C4-2B (cell line): Measurements from ENCODE around the gene PC.

ENCODE experiments used
- H3K27ac ChIP-seq: fragments of 450-650 bp; 2 replicates; pipeline ENCODE4 v1.5.1; 2017
- ZFX ChIP-seq: fragments of 450-650 bp; IDR thresholded peaks from 2 replicates; pipeline ENCODE4 v1.6.1; 2017
- TF ChIP-seq, protein P1 (sequence below): fragments of 450-650 bp; conservative IDR thresholded peaks from 2 replicates; pipeline ENCODE4 v1.5.1; 2017; ENCODE audit warnings: mild to moderate bottlenecking

Gene PC

GRCh38 chr11:66912911-66913310 is 45.3 kb downstream of the PC start:
- TF ChIP-seq, protein P1, sequence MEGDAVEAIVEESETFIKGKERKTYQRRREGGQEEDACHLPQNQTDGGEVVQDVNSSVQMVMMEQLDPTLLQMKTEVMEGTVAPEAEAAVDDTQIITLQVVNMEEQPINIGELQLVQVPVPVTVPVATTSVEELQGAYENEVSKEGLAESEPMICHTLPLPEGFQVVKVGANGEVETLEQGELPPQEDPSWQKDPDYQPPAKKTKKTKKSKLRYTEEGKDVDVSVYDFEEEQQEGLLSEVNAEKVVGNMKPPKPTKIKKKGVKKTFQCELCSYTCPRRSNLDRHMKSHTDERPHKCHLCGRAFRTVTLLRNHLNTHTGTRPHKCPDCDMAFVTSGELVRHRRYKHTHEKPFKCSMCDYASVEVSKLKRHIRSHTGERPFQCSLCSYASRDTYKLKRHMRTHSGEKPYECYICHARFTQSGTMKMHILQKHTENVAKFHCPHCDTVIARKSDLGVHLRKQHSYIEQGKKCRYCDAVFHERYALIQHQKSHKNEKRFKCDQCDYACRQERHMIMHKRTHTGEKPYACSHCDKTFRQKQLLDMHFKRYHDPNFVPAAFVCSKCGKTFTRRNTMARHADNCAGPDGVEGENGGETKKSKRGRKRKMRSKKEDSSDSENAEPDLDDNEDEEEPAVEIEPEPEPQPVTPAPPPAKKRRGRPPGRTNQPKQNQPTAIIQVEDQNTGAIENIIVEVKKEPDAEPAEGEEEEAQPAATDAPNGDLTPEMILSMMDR = no peak
- TF ChIP-seq ZFX = no peak
- H3K27ac ChIP-seq = no peak overlapping the region

DNA sequence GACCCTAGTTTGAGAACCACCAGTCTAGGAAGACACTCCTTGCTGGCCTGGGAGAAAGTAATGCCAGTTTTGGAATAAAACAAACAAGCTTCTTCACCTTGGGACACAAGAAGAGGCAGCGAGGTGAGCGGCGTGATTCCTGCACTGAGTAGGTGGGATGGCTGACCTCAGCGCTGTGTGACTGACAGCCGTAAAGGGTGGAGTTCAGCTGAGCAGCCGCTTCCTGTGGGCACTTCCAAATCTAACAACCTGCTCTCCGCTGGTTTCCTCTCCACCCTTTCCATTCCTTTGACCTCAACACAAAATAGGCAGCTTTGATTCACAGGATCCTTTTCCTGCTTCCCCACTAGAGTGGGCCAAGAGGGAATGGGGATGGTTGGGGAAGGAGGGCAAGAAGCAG is 45.8 kb downstream of the PC start:
- TF ChIP-seq, protein P1 = no peak
- no peak for TF ChIP-seq ZFX
- no peak overlapping the region for H3K27ac ChIP-seq

DNA sequence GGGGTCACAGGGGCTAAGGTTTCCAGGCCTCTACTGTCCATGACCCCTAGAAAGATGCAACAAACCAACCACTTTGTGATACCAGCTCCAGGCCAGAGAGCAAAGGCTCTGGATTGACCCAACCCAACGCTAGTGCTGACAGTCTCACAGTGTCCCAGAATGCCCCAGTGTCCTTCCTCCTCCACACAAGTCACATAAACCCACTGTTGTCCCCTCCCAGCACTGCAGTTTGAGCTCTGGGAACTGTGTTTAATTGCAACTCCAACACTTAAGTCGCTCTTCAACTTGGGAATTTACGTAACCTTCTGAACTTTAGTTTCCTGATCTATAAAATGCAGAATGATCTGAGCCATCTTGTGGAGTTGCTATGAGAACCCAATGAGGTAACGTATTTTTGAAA is 47.5 kb downstream of the PC start:
- H3K27ac ChIP-seq = no peak overlapping the region
- TF ChIP-seq ZFX = no peak
- TF ChIP-seq, protein P1 = no peak

DNA sequence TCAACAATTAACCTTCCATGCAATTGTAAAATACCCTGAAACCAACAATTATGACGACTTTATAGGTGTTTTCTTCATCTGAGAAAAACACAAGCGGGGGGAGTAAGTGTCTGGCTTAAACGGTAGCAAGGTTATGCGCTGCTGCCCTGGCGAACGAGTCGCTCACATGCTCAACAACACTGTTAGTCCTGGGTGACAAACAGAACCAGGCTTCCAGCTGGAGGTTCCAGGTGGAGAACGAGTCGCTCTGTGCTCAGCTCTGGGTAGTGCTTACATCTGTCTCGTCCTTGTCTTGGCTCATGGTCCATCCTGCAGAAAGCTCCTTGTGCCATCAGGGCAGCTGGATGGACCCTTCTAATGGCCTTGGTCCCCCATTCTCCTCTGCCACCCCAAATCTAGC is 48.2 kb downstream of the PC start:
- TF ChIP-seq ZFX = no peak
- TF ChIP-seq, protein P1 = no peak
- no peak overlapping the region for H3K27ac ChIP-seq

DNA sequence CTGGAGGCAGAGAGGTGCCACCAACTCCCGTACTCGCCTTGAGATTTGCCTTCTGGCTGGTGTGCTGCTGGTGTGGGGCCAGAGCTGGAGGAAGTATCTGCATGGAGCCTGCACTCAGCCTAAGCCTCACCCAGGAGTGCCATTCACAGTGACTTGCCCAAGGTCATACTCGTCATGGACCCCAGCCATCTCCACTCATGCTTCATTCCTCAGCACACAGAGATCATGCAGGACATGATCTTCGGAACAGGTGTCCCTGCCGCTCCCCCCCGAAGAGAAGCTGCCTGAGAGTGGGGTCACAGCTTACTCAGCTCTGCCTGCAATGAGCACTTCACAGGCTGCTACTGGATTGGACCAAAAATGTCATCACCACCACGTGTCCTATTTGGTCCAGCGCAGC is 49.0 kb downstream of the PC start:
- TF ChIP-seq, protein P1 = no peak
- TF ChIP-seq ZFX = no peak
- no peak overlapping the region for H3K27ac ChIP-seq

- TF ChIP-seq, protein P1 = no peak
- TF ChIP-seq ZFX = no peak
- no peak overlapping the region for H3K27ac ChIP-seq
Observed at GRCh38 chr11:66907751-66908630, 50.2 kb downstream of the PC start.

- no peak for TF ChIP-seq ZFX
- TF ChIP-seq, protein P1 = no peak
- peak overlapping the region; percentile 5; the same call in 1 of the 2 replicates for H3K27ac ChIP-seq
Observed at GRCh38 chr11:66906061-66906733, 52.0 kb downstream of the PC start.
